Measurements from ENCODE around the gene TESK2.

DNA sequence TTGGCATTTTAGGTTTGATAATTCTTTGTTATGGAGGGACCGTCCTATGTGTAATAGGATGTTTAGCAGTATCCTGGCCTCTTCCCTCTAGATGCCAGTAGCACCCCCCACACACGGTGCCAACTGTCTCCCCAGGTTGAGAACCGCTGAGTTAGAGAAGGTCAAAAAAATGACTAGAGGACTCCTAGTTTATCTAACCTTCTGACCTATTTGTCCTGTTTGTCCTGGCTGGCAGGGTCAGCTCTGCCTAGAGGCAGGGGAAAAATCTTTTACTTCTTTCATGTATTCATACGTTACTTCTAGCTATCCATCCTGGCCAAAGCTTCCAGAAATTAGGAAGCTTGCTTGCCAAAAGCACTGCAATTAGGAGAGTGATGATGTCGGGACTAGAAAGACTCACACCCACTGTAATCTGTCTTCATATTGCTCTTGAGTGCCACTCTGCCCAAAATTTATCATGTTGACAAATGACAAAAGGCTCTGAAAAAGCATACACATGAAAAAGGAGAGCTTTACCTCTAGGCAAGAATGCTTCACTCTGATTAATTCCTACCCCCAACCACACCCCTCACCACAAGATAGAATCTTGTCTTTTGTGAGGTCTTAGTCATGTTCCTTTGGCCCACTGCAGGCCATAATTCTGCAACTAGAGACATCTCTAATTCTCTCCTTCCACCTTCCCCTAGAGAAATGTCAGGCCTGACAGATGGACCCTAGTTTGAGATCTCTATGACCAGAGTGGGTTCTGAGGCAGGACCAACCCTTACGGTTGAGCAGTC, 45.2 kb upstream of the TESK2 start:
- TF ChIP-seq CTCF (CRISPR knock-in tag; IDR thresholded peaks at IDR 0.05) (no peak), SMARCE1 (IDR thresholded peaks at IDR 0.05; ENCODE audit: borderline replicate concordance) (no peak), EP300 (IDR thresholded peaks at IDR 0.05; ENCODE audit: low read depth in 2 of 2, low read length in 2 of 2) (no peak), EP300 (CRISPR knock-in tag; IDR thresholded peaks at IDR 0.05; ENCODE audit: borderline replicate concordance) (no peak), BRCA1 (CRISPR knock-in tag; IDR thresholded peaks at IDR 0.05) (no peak), ZNF282 (IDR thresholded peaks at IDR 0.05; ENCODE audit: partially characterized antibody) (no peak), MAFK (conservative IDR thresholded peaks at IDR 0.05 in 1 of 2, IDR thresholded peaks at IDR 0.05 in 1 of 2; ENCODE audit: low read length in 2 of 2) (no peak), TEAD2 (CRISPR knock-in tag; IDR thresholded peaks at IDR 0.05) (no peak), RXRA (CRISPR knock-in tag; IDR thresholded peaks at IDR 0.05) (no peak), KDM1A (CRISPR knock-in tag; IDR thresholded peaks at IDR 0.05) (no peak), JUN (CRISPR knock-in tag; IDR thresholded peaks at IDR 0.05) (no peak)
- TF ChIP-seq, protein P1, sequence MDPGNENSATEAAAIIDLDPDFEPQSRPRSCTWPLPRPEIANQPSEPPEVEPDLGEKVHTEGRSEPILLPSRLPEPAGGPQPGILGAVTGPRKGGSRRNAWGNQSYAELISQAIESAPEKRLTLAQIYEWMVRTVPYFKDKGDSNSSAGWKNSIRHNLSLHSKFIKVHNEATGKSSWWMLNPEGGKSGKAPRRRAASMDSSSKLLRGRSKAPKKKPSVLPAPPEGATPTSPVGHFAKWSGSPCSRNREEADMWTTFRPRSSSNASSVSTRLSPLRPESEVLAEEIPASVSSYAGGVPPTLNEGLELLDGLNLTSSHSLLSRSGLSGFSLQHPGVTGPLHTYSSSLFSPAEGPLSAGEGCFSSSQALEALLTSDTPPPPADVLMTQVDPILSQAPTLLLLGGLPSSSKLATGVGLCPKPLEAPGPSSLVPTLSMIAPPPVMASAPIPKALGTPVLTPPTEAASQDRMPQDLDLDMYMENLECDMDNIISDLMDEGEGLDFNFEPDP (CRISPR knock-in tag; conservative IDR thresholded peaks at IDR 0.05): no peak
- TF ChIP-seq, protein P2, sequence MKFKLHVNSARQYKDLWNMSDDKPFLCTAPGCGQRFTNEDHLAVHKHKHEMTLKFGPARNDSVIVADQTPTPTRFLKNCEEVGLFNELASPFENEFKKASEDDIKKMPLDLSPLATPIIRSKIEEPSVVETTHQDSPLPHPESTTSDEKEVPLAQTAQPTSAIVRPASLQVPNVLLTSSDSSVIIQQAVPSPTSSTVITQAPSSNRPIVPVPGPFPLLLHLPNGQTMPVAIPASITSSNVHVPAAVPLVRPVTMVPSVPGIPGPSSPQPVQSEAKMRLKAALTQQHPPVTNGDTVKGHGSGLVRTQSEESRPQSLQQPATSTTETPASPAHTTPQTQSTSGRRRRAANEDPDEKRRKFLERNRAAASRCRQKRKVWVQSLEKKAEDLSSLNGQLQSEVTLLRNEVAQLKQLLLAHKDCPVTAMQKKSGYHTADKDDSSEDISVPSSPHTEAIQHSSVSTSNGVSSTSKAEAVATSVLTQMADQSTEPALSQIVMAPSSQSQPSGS (CRISPR knock-in tag; IDR thresholded peaks at IDR 0.05): no peak
- TF ChIP-seq, protein P3, sequence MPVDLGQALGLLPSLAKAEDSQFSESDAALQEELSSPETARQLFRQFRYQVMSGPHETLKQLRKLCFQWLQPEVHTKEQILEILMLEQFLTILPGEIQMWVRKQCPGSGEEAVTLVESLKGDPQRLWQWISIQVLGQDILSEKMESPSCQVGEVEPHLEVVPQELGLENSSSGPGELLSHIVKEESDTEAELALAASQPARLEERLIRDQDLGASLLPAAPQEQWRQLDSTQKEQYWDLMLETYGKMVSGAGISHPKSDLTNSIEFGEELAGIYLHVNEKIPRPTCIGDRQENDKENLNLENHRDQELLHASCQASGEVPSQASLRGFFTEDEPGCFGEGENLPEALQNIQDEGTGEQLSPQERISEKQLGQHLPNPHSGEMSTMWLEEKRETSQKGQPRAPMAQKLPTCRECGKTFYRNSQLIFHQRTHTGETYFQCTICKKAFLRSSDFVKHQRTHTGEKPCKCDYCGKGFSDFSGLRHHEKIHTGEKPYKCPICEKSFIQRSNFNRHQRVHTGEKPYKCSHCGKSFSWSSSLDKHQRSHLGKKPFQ (CRISPR knock-in tag; IDR thresholded peaks at IDR 0.05; ENCODE audit: insufficient replicate concordance): no peak
